IMR-90 (cell line): Measurements from ENCODE around the gene SLC12A8.

ENCODE experiments used
- POLR2A ChIP-seq: IDR thresholded peaks from 2 replicates; pipeline ENCODE4 v1.6.1; 2012; ENCODE audit warnings: mild to moderate bottlenecking, low read depth, low read length
- RCOR1 ChIP-seq: IDR thresholded peaks from 2 replicates; pipeline ENCODE4 v1.6.1; 2012; ENCODE audit warnings: mild to moderate bottlenecking, low read length, improper control_type of control experiment; ENCODE audit not compliant: insufficient replicate concordance

DNA sequence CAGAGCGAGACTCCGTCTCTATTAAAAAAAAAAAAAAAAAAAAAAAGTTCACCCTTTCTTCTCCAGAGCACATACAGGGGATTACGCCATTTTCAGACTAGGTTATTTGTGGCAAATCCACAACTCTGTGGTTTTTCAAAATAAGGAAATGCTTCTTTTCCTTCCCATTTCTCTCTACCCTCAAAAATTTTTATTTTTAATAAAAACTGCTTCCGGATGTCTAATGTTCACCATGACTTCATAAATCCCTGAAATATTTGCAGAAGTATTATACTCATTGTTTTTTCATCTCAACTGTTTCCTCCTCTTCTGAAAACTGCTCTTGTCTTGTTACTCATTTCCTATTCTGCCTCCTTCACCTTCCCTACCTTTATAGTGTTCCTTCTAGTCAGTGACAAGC lies 45.0 kb upstream of the SLC12A8 start:
- no peak for TF ChIP-seq RCOR1
- no peak for TF ChIP-seq POLR2A
